ENCODE data around the gene PTPRS.
"Not testable (repeated sequence)": the region's sequence is repeated elsewhere in the genome, so short reads cannot be mapped to it uniquely, and the experiment has no call there.

The PTPRS gene

GRCh38 chr19:5333581-5334365 lies 6.8 kb downstream of the PTPRS start:
- DNase-seq (ENCODE audit: low read depth in 2 of 2) = no peak

- DNase-seq (ENCODE audit: low read depth in 2 of 2) = no peak
These were observed 8.1 kb downstream of the PTPRS start for GRCh38 chr19:5332501-5332900.

- DNase-seq (ENCODE audit: low read depth in 2 of 2) = no peak
These were observed 8.8 kb downstream of the PTPRS start for GRCh38 chr19:5331790-5332189.

GRCh38 chr19:5330307-5330720 lies 10.3 kb downstream of the PTPRS start:
- DNase-seq (ENCODE audit: low read depth in 2 of 2) = no peak

GRCh38 chr19:5329141-5329540 lies 11.5 kb downstream of the PTPRS start:
- DNase-seq (ENCODE audit: low read depth in 2 of 2) = no peak

- not testable (repeated sequence) for DNase-seq (ENCODE audit: low read depth in 2 of 2)
These were observed 12.2 kb downstream of the PTPRS start for GRCh38 chr19:5328407-5328806.

GRCh38 chr19:5326986-5327623 lies 13.5 kb downstream of the PTPRS start:
- DNase-seq (ENCODE audit: low read depth in 2 of 2) = no peak

GRCh38 chr19:5326545-5326944 lies 14.1 kb downstream of the PTPRS start:
- DNase-seq (ENCODE audit: low read depth in 2 of 2) = no peak

GRCh38 chr19:5324947-5325346 lies 15.7 kb downstream of the PTPRS start:
- DNase-seq (ENCODE audit: low read depth in 2 of 2) = no peak

- no peak for DNase-seq (ENCODE audit: low read depth in 2 of 2)
These were observed 17.2 kb downstream of the PTPRS start for GRCh38 chr19:5323475-5323811.

GRCh38 chr19:5321851-5322681 lies 18.5 kb downstream of the PTPRS start:
- DNase-seq (ENCODE audit: low read depth in 2 of 2) = no peak

- DNase-seq (ENCODE audit: low read depth in 2 of 2) = no peak
These were observed 19.5 kb downstream of the PTPRS start for GRCh38 chr19:5321066-5321642.

- no peak for DNase-seq (ENCODE audit: low read depth in 2 of 2)
These were observed 21.1 kb downstream of the PTPRS start for GRCh38 chr19:5319516-5319915.

- DNase-seq (ENCODE audit: low read depth in 2 of 2) = no peak
These were observed 22.3 kb downstream of the PTPRS start for GRCh38 chr19:5318306-5318705.

GRCh38 chr19:5317321-5317720 lies 23.3 kb downstream of the PTPRS start:
- no peak for DNase-seq (ENCODE audit: low read depth in 2 of 2)

- no peak for DNase-seq (ENCODE audit: low read depth in 2 of 2)
These were observed 24.5 kb downstream of the PTPRS start for GRCh38 chr19:5316138-5316537.

GRCh38 chr19:5314907-5315298 lies 25.7 kb downstream of the PTPRS start:
- no peak for DNase-seq (ENCODE audit: low read depth in 2 of 2)

GRCh38 chr19:5314012-5314906 lies 26.4 kb downstream of the PTPRS start:
- DNase-seq (ENCODE audit: low read depth in 2 of 2) = no peak

GRCh38 chr19:5313307-5313706 lies 27.3 kb downstream of the PTPRS start:
- no peak for DNase-seq (ENCODE audit: low read depth in 2 of 2)

GRCh38 chr19:5312058-5312457 lies 28.6 kb downstream of the PTPRS start:
- no peak for DNase-seq (ENCODE audit: low read depth in 2 of 2)
